PC-9 (cell line): ENCODE data around the gene ANKRD30B.
"Not testable (repeated sequence)": the region's sequence is repeated elsewhere in the genome, so short reads cannot be mapped to it uniquely, and the experiment has no call there.

Source experiments
- CTCF ChIP-seq: fragments of 200-600 bp; sonication (generic); conservative IDR thresholded peaks from 2 replicates; pipeline ENCODE4 v1.6.1; 2017; ENCODE audit warnings: mixed run types, antibody characterized with exemption, mild to moderate bottlenecking, moderate library complexity
- EZH2 ChIP-seq: fragments of 200-600 bp; sonication (generic); IDR thresholded peaks from 2 replicates; pipeline ENCODE4 v1.8.0; 2017; ENCODE audit warnings: antibody characterized with exemption, low read depth

DNA sequence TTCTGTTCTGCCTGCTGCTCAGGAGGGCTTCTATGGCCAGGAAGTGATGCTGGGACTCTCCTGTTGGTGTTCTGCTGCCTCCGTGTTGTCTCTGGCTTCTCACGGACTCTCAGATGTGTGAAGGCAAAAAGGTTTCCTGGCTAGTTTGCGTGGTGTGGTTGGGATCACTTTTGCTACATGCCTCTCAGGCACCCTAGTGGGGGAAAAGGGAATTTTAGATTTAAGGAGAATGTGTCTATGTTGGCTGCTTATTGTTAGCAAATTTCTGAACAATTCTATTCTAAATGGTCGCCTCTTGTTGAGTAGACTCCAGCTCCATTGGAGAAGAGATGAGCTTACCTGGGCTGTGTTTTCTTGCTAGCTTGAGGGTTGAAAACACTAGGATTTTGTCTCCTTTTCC, 120.9 kb downstream of the ANKRD30B start:
- TF ChIP-seq CTCF, EZH2: not testable (repeated sequence)
